HK-2 (cell line): ENCODE results near the gene CNTFR.
"Not testable (repeated sequence)": the region's sequence is repeated elsewhere in the genome, so short reads cannot be mapped to it uniquely, and the experiment has no call there.

ENCODE experiments used
- DNase-seq: peaks from one replicate; pipeline ENCODE4 v3.0.0-alpha.2; 2018; ENCODE audit not compliant: unreplicated experiment

The CNTFR gene

DNA sequence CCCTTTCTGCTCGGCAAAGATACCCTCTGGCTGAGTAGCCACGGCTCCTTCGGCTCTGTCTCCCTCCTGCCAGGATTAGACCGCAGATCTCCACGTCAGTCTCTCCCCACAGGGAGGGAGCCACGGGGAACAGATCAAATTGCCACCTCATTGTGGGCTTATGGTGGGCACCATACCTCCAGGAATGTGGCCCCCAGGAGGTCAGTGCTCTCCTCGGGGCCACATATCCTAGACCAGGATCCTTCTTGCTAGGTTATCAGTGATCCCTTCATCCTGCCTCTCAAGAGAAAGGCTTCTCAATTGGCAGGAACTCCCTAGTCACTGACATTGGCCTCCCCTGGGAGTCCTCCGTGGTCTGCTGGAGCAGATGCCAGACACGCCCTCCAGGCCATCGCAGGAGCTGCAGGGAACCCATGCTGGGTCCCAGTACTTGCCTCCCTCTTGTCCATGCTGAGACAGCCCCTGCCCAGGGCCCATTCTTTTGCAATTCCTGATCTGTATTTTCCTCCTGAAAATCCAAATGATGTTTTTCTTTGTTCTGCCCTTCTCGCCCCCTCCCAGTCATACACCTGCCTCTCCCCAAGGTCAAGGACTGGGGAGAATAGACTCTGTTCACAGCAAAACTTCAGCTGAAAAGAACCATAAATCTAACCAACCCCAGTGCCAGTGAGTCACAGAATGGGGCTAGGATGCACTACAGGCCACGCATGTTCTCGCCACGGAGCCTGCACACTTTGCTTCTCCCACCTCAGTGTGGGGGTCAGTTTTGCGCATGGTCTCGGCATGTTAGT lies 35.1 kb downstream of the CNTFR start:
- DNase-seq, result no peak

DNA sequence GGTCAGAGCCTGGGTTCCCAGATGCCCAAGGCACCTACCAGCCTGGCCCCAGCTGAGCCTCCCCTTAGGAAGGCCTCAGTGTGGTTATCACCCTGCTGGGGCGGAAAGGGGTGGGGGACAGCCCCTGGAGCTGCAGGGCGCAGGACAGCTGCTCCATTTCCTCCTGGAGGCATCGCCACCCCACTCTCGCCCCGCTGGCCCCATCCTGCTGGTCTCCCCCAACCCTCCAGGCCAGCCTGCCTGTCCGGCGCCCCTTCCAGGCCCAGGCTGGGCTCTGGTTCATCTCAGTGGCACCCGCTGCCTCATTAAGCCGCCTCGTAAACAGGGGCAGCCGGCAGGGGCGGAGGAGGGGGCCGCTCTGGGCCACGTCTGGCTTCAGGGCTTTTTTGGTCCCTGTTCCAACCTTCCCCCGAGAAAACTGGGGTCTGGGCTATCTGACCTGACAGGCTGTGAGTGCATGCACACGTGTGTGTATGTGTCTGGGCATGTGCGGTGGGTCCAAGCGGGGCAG lies 36.0 kb downstream of the CNTFR start:
- DNase-seq, result no peak

DNA sequence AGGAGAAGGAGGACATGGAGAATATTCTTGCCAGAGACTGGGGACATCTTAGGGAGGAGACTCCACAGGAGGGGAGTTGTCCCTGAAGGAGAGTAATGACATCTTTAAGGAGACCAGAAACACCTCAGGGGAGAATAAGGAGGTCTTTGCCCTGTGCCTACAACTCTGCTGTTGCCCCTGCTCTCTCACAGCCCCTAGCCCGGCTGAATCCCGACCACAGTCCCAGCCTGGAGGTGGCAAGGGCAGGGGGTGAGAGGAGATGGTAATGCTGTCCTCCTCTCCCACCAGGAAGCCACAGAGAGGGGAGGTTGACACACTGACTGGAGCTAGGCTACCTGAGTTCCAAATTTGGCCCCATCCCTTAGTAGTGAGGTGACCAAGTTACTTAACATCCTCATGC lies 36.5 kb downstream of the CNTFR start:
- no peak for DNase-seq

DNA sequence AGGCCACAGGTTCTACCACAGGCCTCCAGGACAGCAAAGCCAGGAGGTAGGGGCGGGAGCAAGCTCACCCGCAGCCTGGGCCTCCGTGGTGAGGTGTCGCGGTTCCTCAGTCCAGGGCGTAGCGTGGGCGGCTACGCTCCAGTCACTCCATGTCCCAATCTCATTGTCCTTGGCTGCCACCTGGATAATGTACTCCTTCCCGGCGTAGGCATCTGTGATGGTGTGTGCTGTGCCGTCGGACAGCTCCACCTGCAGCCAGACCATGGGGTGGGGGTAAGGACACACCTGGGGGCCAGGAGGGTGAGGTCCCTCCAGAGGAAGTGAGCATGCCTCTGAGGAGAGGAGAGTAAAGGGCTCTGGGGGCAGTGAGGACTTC lies 36.9 kb downstream of the CNTFR start:
- DNase-seq, result no peak

DNA sequence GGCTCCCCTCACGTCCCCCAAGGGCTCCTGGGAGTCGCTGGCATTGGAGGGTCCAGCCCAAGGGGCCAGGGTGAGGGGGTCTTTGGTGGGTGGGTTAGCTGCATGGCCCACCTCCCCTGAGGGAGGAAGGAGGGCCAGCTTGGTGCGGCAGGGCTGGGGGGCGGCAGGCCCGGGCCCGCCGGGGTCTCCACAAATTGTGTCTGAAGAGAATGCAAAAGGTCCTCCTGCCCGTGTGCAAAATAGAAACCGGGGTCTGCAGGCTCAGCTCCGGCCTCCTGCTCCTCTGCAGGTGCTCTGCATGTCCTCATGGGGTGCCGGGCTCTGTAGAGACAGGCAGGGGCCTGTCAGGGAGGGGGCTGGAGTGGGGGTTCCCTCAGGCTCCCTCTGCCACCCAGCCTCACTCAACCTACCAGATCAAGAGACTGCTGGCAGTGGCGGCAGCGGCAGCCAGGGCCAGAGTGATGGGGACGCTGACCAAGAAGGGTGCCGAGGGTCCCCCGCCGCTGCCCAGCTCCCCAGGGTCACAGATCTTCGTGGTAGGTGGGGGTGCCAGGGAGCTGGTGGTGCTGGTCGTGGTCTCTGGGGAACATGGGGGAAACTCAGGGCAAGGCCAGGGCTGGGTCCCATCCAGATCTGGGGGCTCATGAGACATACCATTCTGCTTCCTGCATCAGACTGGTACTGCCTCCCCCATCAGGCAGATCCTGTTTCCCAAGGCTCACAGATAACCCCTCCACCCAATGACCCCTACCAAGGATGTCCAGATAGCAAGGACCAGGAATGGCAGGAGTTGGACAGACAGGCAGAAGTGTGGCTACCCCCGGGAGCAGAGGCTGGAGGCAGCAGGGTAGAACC lies 37.5 kb downstream of the CNTFR start:
- no peak for DNase-seq

DNA sequence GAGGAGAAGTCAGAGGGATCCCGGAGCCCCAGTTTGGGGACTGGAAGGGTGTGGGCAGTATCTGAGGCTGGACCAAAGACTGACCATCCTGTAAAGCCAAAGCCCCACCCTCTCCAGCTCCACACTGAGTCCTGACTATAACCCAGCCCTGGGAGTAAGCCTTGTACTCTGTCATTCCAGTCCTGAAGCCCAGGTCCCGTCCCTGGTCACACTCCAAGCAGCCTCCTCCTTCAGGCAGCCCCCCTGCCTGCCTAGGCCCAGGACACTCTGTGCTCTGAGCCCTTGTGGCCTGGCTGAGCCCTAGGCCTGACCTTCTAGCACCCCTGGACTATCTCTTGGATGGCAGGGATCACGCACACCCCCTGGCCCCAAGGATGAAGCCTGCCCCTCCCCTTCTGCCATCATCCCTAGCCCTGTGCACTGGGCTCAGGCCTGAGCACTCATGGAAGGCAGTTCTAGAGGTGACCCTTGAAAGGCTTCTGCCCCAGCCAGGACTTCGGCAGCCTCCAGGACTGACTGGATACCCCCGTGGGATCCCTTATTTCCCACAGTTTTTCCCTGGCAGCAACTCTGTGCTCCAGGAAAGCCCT lies 38.7 kb downstream of the CNTFR start:
- DNase-seq, result no peak

DNA sequence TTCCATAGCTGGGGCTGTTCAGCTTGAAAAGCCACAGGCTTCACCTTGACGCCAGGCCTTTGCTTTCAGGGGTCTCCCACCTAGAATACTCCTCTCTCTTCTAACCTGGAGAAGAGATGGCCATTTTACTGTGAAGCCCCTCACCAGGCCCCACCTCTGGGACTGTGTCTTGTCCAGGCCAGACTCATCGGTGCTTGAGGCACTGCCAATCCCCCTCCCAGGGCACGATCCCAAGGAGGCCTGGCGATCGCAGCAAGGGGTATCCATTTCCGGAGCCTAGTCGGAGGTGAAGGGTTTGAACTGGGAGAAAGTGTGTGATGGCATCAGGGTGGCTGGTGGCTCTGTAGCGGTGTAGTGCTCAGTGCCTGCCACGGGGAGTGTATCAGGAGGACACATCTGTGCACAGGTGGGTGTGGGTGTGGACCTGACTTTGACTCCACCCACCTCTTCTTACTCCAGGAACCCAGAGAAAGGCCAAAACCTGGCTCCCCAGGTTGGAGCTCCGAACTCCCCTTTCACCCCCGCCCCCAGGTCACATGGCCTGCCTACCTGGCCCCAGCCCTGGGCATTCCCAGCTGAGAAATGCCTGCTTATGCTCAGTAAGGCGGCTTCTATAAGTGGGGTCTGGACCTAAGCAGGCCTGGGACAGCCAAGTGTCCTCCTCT lies 39.4 kb downstream of the CNTFR start:
- no peak for DNase-seq

DNA sequence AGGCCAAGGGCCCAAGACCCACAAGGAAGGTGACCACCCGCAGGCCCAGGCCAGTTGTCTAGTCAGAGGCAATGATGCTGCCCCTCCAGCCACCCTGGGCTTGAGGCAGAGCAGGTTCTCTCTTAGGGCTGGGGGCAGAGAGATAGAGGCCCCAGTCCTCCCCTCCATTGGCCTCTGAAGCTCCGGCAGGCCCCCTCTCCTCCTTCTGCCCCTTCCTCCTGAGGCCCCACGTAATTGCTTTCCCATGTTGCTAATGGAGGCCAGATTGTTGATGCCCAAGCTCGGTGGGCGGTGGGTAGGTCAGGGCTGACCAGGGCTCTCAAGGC lies 40.2 kb downstream of the CNTFR start:
- DNase-seq, result no peak

DNA sequence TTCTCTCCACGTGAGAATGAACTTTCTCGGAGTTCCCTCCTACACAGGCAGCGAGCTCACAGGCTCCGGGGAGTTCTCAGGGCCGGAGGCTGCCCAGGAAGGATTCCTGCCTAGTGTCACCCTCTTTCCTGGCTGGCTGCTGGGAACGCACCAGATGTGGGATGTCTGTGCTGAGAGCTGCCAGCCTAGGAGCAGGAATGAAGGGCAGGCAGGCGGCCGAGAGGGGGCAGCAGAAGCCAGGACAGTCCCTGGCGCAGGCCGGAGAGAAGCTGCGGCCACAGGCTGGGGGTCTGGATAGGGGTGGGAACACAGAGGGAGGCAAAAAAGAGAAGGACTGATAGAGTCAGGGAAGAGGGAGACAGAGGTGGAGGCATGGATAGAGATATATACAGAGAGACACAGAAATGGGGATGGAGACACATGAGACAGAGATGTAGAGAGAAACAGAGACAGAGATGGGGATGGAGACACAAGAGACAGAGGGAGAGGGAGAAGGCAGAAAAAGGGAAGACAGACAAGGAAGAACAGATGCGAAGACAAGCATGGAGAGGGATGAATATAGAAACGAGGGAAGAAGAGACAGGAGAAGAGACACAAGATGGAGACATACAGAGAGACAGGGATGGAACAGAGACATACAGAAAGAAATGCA lies 41.4 kb downstream of the CNTFR start:
- peak; percentile 58 for DNase-seq

DNA sequence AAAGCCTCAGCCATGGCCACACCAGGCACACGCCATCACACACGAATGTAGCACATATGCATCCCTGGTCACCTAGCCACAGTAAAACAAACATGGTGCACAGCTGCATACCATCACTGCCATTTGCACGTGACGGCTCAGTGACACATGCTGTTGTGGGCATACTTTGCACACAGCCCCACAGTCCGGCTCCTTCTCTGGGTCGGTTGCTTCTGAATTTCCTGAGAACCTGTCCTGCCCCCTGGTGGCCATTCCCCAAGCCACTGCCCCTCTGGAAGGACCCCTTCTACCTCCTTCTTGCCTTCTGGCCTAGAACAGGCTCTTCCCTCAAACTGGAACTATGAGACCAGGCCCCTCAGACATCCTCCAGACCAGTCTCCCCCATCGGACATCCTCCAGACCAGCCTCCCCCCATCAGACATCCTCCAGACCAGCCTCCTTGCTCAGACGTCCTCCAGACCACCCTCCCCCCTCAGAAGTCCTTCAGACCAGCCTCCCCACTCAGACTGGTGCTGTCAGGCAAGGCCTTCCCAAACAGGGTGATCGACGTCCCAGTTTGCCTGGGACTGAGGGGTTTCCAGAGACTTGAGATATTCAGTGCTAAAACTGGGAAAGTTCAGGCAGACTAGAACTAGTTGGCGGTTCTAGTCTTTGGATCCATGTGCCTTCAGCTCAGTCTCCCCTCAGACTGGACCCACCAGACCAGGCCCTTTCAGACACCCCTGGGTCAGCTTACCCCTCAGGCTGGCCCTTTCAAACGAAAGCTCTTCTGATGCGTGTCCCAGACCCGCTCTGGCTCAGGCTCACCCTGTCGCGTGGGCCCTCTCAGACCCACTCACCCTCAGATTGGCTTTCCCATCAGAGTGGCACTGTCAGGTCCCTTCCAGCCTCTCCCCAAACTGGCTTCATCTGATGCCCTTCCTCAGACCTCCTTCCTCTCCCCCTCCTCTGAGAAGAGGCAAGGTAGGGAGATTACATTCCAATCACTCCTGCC lies 42.4 kb downstream of the CNTFR start:
- DNase-seq, result peak; percentile 55

DNA sequence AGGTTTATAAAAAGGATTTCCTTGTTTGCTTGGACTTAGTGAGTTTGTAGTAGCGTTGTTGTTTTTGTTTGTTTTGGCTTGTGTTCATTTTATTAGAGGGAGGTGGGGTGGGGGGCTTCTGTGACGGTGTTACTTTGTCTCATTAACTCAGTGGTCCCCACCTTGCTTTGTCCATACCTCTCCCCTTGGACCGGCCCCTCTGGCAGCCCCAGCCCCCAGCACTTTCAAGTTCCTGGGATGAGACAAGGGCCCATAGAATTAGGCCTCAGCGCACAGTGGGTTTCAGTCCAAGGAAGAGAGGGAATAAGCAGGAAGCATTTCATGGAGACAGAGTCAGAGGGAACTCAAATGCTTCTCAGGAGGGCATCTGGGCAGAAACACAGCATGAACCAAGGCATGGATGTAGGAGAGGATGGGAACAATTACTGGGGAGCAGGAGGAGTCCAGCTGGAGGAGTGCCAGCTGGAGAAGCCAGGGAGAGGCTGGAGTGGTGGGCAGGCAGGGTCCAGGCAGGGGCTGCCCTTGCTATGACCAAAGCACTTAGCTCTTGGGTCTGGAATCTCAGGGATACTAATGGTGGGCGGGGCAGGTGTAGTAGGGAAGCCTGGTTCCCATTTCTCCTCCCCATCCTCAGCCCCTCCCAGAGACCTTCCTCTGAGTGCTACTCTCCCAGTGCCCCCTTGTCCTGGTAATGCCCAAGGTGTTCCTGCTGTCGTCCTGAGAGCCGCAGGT lies 43.3 kb downstream of the CNTFR start:
- no peak for DNase-seq

DNA sequence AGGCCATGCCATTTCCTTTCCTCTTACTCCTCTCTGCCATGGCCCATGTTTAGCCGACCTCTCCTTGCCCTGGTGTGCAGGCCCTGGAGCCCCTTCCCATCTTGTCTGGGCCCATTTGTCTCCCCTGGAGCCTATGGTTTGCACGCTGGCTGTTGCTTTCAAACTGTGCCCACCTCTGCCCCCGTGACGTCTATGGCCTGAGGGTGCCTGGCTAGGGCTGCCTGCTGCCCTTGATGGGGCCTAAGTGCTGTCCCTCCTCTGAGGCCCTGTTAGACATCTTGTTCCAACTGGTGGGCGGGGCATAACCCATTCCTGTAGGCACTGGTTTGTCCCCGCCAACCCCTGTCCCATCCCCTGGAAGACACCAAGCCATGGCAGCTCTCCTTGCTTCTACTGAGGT lies 44.0 kb downstream of the CNTFR start:
- DNase-seq, result no peak

DNA sequence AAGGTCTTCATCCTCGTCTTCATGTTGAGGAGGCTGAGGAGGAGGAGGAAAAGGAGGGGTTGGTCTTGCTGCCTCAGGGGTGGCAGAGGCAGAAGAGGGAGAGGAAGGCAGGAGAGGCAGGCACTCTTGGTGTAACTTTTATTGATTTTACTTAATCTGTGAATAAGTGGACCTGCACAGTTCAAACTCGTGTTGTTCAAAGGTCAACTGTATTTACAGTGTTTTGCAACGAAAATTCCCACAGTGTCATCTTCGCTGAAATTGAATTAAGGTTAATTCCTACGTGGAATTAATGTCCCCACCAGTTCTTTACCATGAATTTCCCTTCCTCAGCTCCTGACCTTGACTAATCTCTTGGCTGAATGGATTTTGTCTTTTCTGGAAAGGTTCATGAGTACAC lies 45.5 kb downstream of the CNTFR start:
- DNase-seq, result no peak

DNA sequence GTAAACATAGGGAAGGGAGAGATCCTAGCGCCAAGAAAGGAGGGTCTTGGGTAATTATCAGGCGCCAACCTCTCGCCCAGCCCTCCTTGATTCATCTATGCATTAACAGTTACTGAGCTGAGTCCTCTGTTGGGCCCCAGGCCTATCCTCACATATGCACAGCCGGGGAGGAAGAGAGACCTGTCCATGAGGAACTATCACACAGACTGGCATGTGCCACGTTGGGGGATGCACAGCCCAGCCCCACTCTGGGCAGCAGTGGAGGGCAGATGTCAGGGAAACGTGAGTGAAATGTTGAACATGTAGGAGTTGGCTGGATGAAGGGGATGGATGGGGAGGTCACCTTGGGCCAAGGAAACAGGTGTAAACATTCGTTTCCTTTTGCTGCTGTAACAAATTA lies 48.0 kb downstream of the CNTFR start:
- DNase-seq, result no peak

DNA sequence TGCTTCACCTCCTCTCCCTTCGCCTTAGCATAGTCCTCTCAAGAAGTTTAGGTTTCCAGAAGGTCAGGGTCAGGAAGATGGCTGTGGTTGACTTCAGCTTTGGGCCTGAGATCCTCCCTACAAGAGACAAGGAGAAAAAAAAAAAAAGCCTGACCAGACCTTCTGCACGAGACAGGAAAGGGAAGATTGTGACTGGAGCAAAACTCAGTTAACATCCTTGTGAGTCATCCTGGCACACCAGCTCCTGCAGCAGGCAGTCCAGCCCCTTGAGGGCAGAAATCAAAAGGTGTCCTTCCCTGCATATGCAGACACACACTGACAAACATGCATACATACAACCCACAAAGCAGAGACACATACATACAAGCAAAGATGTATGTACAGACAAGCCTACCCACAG lies 48.7 kb downstream of the CNTFR start:
- DNase-seq, result no peak

DNA sequence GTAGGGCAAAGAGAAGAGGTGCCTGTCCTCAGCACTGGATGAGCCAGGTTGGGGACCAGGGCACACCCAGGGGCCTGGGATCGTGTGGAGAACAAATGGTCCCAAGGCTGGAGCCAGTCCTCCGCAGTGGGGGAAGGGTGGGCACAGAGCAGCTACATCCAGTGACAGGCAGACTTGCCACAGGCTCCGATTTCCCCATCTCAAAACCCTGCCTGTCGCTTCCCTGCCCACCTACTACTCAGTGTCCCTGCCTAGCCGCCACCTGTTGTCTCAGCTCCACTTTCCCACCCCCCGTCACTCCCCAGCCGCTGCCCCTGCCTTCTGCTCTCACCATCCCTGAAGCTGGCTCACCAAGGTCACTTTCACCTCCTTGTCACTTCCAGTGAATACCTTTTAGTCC lies 52.8 kb downstream of the CNTFR start:
- no peak for DNase-seq

DNA sequence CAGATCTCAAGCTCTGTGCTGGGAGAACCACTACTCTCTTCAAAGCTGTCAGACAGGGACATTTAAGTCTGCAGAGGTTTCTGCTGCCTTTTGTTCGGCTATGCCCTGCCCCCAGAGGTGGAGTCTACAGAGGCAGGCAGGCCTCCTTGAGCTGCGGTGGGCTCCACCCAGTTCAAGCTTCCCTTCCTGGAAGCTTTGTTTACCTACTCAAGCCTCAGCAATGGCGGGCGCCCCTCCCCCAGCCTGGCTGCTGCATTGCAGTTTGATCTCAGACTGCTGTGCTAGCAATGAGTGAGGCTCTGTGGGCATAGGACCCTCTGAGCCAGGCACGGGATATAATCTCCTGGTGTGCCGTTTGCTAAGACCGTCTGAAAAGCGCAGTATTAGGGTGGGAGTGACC lies 57.5 kb downstream of the CNTFR start:
- DNase-seq, result not testable (repeated sequence)

DNA sequence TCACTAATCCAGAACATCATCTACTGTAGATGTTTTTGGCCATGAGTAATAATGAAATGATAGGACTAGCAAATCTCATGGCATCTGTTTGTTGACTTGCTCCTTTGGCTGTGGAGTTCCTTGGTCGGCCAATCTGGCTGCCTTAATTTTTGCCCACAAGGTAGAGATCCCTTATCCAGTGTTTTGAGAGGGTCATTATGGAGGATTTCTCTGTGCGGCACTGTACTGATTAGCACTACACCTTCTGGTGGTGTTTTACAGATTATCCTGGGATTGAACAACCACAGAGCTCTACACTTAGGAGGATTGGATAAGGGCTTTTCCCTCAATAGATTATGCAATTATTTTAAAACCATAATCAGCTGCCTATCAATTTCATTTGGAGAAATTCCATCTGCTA lies 63.5 kb downstream of the CNTFR start:
- no peak for DNase-seq

DNA sequence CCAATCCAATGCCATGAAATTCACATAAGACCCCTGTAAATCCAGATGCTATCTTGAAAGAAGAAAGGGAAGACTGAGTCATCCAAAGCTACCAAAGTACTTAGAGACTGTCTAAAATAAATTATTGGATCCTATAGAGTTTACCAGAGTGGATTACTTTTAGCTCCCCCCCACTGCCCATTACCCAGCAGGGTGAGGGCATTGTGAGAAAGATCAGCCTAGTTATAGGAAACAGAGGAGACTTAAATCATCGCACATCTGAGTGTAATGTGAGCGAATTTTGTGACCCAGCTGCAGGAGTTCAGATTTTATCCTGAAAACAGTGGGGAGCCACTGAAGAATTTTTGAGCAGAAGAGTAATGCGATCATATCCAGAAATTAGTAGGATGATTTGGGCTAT lies 65.2 kb downstream of the CNTFR start:
- DNase-seq, result no peak
